ENCODE results near the gene PLEKHA7.
"Not testable (repeated sequence)": the region's sequence is repeated elsewhere in the genome, so short reads cannot be mapped to it uniquely, and the experiment has no call there.

PLEKHA7 gene

DNA sequence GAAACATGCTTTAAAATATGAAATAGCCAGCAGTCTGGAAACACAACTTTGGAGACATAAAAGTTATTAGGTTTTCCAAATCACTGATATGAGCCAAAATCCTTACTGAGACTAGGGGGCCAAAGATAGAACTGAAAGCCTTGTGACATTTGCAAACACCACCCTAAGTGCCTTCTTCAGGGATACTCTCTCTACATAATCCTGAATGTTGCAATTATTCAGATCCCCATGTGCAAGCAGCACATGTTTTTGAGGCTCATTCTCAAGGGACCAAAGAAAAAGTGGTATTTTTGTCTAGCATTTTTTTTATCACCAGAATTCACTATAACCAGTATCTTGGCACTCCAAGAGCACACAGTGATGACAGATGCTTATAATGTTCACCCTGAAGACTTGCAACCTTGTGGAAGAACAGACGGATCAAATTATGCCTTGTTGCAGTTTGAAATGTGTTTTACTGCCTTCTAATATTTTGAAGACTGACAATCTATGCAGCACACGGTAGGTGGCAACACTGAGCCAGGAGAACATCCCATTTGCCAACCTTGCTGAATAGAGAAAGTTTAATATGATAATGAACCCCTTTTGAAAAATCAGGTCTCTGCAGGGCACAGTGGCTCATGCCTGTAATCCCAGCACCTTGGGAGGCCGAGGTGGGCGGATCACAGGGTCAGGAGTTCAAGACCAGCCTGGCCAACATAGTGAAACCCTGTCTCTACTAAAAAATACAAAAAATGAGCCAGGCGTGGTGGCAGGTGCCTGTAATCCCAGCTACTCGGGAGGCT lies 78.5 kb downstream of the PLEKHA7 start:
- DNase-seq: no peak

- DNase-seq: no peak
Observed at GRCh38 chr11:16933756-16934603, 80.2 kb downstream of the PLEKHA7 start.

DNA sequence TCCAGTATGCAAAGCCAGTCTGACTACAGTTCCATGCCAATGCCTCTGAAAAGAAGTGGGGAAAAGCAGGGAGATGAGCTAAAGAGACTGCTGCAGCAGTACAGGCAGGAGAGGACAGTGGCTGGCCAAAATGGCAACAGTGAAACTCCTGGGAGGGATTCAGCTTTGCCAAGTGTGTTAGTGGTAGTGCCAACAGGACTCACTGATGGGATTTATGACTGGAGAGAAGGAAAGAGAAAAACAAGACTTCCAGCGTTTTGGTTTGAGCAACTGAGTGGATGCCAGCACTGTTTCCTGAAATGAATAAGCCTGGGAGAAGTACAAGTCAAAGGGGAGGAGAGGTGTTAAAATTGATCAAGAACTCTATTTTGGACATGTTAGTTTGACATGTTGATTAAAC lies 80.9 kb downstream of the PLEKHA7 start:
- DNase-seq: no peak

DNA sequence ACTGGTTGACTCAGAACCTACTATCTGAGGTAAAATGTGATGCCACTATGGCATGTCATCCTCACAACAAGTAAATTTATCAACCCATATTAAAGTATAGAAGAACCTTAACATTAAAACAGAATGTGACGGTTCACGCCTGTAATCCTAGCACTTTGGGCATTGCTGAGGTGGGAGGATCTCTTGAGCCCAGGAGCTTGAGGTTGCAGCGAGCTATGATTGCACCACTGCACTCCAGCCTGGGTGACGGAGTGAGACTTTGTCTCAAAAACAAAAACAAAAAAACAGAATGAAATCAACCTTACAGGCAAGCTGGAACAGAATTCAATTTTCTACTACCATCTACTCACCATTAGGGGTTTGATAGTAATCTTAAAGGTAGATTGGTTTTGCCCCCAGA lies 86.2 kb downstream of the PLEKHA7 start:
- DNase-seq: no peak

DNA sequence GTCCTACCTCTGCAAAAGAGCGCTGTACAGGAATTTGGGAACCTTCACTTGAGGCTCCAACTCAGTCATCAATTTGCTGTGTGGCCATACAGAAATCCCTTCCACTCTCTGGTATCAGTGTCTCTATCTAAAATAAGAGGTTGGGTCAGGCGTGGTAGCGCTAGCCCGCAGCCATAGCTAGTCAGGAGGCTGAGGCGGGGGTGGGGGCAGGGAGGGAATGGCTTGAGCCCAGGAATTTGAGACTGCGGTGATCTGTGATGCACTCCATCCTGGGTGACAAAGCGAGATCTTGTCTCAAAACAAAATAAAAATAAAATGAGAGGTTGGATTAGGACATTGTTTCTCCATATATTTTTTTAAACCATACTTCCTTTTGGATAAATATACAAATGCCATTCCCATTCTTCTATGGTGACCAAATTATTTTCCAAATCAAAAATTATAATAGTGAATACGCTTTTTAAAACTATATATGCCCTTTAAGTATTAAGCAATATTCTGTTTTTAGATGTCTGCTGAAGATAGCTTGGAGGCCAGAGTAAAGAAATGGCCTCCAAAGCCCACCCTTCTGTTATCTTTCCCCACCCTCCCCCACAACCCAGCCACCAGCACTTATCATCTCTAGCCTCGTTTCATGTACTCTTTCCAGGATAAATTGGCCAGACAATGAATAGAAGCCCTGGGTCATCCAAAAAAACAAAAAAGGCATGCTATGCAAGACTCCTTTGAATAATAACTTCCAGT lies 87.2 kb downstream of the PLEKHA7 start:
- no peak for DNase-seq

- no peak for DNase-seq
Observed at GRCh38 chr11:16925561-16926065, 88.6 kb downstream of the PLEKHA7 start.

DNA sequence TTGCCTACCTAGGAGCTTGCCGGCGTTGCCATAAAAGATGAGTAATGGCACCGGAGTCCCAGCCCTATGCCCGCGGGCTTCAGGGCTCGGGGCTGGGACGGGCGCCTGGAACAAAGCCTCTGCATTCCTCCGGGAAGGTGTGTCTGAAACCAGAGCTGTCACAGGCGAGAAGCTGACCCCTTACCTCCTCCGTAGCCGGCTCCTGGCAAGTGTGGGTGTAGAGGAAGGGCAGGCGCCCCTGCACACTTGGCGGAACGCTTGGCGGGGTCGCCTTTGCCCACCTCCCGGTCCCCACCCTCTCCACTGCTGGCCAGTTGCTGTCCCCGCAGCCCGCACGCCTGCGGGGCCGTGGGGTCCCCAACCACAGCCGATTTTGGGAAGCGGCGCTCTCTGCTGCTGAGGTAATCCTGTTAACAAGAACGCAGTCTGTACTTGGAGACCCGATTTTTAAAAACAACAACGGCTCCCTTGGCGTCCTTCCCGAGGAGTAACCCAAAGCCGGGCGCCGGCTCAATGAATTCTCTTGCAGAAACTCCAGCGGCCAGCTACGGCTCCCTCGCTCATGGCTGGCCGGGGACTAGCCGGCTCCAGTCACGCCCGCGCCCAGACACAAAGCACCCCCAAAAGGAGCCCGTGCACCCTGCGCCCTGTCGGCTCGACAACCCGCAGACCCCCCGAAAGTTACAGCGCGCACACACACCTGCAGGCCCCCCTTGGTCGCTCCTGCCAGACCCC lies 89.2 kb downstream of the PLEKHA7 start:
- DNase-seq: no peak

GRCh38 chr11:16924462-16924825 lies 89.8 kb downstream of the PLEKHA7 start:
- no peak for DNase-seq

- no peak for DNase-seq
Observed at GRCh38 chr11:16923987-16924386, 90.2 kb downstream of the PLEKHA7 start.

DNA sequence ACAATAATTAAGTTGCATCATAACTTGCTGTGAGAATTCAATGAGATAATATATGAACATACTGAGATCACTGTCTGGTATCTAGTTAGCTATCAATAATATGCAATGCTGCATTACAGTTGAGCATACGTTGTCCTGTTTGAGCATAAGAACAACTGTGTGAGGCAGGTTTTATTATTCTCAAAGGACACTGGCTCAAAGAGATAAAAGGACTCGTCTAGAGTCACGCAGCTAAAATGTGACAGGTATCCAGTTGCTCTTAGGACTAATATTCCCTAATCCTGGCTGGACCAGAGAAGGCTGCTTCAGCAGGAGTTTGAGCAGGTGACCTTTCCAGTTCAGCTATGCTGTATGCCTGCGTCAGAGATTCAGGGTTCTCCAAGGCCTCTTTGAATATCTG lies 92.5 kb downstream of the PLEKHA7 start:
- no peak for DNase-seq

DNA sequence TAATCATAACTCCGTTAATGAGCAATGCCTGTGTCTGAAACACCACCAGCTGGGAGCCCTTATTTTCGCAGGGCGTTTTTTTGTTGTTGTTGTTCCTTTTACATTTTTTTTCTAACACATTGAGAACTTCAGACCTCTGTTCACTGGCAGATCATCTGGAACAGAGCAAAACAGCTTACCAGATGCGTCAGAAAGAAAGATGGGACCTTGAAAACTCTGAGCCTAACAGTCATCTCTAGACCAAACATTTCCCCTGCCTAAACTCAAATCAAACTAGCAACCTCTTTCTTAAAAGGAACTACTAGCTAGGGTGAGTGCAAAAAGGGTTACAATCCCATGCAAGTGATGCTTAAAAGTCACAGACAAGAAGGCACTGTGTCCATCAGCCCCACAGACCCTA lies 93.2 kb downstream of the PLEKHA7 start:
- DNase-seq: no peak

GRCh38 chr11:16920559-16920958 lies 93.7 kb downstream of the PLEKHA7 start:
- no peak for DNase-seq

DNA sequence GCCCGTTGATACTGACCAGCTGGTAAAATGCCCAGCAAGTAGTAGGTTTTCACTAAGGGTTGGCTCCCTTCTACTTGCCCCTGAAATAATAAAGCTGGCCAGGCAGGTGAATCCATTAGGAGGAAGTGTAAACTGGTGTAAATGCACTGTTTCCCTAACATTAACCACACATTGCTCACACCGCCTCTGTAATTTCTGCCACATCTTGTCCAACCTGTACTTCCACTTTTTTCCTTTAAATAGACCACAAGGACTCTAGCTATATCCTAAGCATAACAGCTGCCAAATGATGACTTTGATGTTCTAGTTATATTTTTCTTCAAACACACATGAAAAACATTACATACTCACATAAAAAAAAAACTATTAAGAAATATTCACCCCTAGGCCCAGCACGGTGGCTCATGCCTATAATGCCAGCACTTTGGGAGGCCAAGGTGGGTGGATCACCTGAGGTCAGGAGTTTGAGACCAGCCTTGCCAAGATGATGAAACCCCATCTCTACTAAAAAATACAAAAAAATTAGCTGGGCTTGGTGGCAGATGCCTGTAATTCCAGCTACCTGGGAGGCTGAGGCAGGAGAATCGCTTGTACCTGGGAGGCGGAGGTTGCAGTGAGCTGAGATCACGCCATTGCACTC lies 95.6 kb downstream of the PLEKHA7 start:
- DNase-seq: not testable (repeated sequence)

GRCh38 chr11:16917941-16918340 lies 96.3 kb downstream of the PLEKHA7 start:
- no peak for DNase-seq

DNA sequence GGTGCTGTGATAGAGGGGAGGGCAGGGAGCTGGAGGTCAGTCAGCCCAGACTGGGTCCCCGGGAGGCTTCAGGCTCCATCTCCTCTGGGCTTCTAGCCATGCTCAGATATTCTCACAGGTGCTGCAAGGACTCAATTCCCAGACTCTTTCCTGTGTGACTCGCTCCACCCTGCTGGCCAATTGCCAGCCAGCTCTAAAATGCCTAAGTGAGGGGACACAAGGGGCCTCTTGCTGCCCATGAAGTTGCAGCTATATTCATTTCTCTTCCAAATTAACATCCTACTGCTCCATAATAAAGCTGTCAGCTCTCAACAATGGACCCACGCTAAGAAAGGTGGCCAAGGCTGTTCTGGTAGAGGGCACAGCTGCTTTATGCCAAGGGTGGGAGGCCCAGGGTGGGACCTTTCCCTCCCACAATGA lies 101.5 kb downstream of the PLEKHA7 start:
- DNase-seq: no peak

DNA sequence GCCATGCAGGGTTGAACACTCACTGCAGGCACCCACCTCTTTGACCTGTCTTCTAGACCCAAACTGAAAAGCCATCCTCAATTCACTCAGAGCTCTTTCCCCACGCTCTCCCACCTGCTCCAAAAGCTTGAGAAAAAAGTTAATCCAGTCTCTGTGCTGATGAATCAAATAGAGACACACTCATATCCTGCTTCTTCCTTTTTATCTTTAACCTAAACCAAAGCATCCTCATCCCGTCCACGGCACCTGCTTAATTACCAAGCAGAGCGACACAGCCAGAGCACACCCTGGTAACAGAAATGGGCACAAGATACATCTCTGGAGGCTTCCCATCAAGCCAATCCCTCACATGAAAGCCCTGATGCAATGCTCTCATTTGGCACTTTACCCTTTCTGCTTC lies 102.6 kb downstream of the PLEKHA7 start:
- DNase-seq: no peak

DNA sequence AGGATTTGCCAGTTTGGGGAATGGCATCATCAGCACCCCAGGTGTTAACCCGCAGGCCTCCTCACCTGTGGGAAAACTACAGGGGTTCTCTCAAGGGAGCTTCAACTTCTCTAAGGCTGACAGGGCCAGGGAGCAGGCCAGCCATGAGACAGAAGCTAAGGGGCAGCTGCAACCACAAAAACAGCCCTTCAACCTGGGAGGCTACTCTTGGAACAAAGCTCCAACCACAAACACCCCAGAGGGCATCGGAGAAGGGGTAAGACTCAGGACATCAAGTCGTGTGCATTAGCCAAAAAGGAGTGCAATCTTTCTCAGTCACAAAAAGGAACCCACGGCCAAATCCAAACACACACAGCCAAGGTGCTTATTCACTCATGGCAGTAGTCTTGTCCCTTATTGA lies 103.0 kb downstream of the PLEKHA7 start:
- DNase-seq: no peak

GRCh38 chr11:16909359-16910035 lies 104.7 kb downstream of the PLEKHA7 start:
- no peak for DNase-seq

- no peak for DNase-seq
Observed at GRCh38 chr11:16905375-16905774, 108.8 kb downstream of the PLEKHA7 start.

DNA sequence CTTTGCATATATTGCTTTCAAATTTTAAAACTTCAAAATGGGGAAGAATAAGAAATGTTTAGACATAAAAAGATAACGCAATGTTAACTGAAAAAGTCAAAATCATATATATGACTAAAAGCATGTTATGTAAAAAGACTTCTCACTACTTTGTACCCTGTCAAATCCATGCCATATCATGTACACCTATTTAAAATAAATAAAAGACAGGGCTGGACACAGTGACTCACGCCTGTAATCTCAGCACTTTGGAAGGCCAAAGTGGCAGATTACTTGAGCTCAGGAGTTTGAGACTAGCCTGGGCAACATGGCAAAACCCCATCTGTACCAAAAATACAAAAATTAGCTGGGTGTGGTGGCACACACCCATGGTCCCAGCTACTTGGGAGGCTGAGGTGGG lies 109.5 kb downstream of the PLEKHA7 start:
- DNase-seq: not testable (repeated sequence)

DNA sequence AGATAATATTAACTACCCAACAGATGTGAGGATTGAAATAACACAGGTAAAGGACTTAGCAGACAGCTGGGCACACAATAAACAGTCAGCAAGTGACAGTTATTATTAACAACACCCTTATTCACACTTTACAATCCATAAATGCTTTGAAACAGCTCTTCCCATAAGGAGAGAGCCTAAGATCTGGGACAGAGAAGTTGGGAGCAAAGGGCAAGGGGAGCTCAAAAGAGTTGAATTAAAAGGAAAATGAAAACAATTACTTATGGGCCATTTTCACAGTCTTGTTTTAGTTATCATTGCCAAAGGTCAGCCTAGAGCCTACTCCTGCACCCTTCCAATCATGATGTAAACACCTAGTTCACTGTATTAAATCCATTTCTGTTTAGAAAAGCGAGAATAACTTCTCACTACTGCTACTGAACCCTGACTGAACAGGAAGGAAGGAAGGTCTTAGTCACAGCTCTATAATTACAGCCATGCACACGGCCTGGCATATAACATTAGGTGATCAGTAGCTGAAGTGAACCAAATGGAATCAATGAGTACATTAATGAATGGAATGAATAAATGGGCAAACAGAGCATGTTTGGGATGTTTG lies 111.3 kb downstream of the PLEKHA7 start:
- DNase-seq: no peak

All from activated T-cell treated with anti-CD3 and anti-CD28 coated beads, Interleukin-2, amount 50 U/mL, for 1 hour (primary cell).